ENCODE data around the gene TP53TG5.
A peak's percentile ranks its signal among the peaks of the same experiment; 100 is the strongest.
"Not testable (repeated sequence)": the region's sequence is repeated elsewhere in the genome, so short reads cannot be mapped to it uniquely, and the experiment has no call there.

The TP53TG5 gene

DNA sequence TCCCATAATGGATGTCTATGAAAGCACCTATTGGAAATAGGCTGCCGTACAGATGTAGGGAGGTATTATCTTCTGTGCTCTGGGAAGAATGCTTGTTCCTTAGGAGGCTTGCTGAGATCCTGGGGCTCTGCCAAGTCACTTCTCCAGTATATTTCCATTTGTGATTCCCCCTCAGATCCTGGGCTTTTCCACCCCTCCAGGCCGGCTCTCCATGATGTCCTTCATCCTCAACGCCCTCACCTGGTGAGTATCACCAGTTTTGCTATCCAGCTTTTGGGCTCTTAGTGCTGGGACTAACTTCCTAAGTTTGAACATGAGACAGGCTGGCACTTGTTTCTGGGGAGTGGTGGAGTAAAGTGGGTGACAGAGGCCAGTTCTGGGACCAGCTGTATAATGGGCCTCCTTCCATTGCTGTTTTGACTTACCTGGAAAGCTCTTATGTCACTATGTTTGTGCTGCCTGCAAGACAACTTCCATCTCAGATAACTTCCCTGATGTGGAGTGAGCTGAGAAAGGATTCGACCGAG is 12.6 kb downstream of the TP53TG5 start:
- Mint-ChIP-seq H3K27me3 (no peaks in the 10 kb centered on the region), H3K27ac (peak overlapping the region; percentile 79), H3K4me1 (ENCODE audit: low read depth) (peaks cover 59% of the 10 kb centered on the region)

GRCh38 chr20:45363611-45364492 is 14.3 kb downstream of the TP53TG5 start:
- DNase-seq: no peak
- no peaks in the 10 kb centered on the region for H3K9me3 Mint-ChIP-seq
- peaks cover 60% of the 10 kb centered on the region for H3K4me1 Mint-ChIP-seq (ENCODE audit: low read depth)
- H3K27me3 Mint-ChIP-seq: no peaks in the 10 kb centered on the region
- H3K27ac Mint-ChIP-seq: peak overlapping the region; percentile 100
- peaks cover 51% of the 10 kb centered on the region for H3K36me3 Mint-ChIP-seq (ENCODE audit: low read depth)
- peak overlapping the region; percentile 100 for H3K4me3 Mint-ChIP-seq

More for the DNA sequence above, 12.6 kb downstream of the TP53TG5 start:
- no peak for DNase-seq
- Mint-ChIP-seq H3K4me3 (no peak overlapping the region), H3K36me3 (ENCODE audit: low read depth) (peaks cover 56% of the 10 kb centered on the region), H3K9me3 (no peaks in the 10 kb centered on the region)

- Mint-ChIP-seq H3K4me1 (ENCODE audit: low read depth) (peaks cover 60% of the 10 kb centered on the region), H3K27me3 (no peaks in the 10 kb centered on the region), H3K27ac (peak within 1 kb of the TSS; percentile 100), H3K9me3 (no peaks in the 10 kb centered on the region), H3K4me3 (peak within 1 kb of the TSS; percentile 100), H3K36me3 (ENCODE audit: low read depth) (peaks cover 42% of the 10 kb centered on the region)
- peak; percentile 99 for DNase-seq
Measured at GRCh38 chr20:45362804-45363610, 15.1 kb downstream of the TP53TG5 start, which contains the start of gene SYS1. Gene SYS1, plus strand, starts transcription at chr20:45363156. Its CDS starts 376 bp downstream, at chr20:45363532.

DNA sequence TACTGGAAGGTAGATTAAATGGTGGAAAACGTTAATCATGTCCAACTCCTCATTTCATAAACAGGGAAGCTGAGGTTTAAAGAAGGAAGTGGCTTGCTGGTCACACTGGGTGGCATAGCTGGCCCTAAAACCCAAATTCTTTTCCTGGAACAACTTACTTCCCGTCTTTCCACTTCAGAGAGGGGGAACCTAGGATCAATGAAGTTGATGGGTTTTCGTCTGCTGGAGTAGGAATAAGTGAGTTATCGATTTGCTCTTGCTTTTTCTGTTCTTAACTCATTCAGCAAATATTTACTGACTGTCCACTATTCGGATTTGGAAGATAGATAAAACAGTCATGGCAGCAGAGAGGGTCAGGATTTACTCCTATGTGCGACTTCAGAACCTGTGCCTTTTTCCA is 16.3 kb downstream of the TP53TG5 start:
- Mint-ChIP-seq H3K4me3 (no peak overlapping the region), H3K27me3 (no peaks in the 10 kb centered on the region), H3K36me3 (ENCODE audit: low read depth) (peaks cover 30% of the 10 kb centered on the region), H3K9me3 (no peaks in the 10 kb centered on the region), H3K27ac (no peak overlapping the region), H3K4me1 (ENCODE audit: low read depth) (peaks cover 58% of the 10 kb centered on the region)
- no peak for DNase-seq

DNA sequence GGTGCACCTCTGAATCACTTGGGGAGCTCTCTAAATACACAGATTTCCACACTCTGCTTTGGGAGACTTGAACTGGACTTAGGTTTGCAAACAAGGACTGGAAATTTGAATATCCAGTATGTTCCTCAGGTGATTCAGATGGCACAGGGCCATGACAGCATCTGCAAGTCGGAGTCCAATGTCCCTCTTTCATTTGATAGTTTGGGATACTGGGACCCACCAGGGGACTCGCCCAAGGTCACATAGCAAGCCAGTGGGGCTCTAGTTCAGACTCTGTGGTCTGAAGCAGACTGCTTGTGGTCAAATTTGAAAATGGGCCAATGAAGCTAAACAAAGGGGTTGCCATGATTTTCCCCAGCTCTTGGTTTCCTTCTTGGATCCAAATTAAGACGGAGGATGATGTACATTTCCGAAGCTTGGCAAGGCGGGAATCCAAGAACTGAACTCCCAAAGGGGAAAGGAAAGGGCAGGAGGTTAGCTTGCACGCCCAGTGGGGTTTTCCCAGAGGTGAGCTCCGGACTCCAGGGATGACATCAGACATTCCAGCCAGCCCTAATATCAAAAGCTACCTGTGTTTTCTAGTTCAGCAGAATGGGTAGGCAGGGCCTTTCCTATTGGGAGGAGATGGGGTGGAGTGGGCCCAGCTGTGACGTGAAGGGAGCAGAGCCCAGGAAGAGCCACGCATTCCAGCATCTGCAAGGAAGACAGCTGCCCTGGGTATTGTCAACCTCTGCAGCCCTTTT is 18.5 kb downstream of the TP53TG5 start:
- H3K9me3 Mint-ChIP-seq: no peaks in the 10 kb centered on the region
- peaks cover 58% of the 10 kb centered on the region for H3K4me1 Mint-ChIP-seq (ENCODE audit: low read depth)
- DNase-seq: no peak
- no peak overlapping the region for H3K27ac Mint-ChIP-seq
- H3K27me3 Mint-ChIP-seq: no peaks in the 10 kb centered on the region
- H3K36me3 Mint-ChIP-seq (ENCODE audit: low read depth): peaks cover 11% of the 10 kb centered on the region
- no peak overlapping the region for H3K4me3 Mint-ChIP-seq

- H3K27ac Mint-ChIP-seq: no peak overlapping the region
- no peaks in the 10 kb centered on the region for H3K27me3 Mint-ChIP-seq
- H3K4me1 Mint-ChIP-seq (ENCODE audit: low read depth): peaks cover 61% of the 10 kb centered on the region
- H3K4me3 Mint-ChIP-seq: no peak overlapping the region
- peaks cover 9% of the 10 kb centered on the region for H3K36me3 Mint-ChIP-seq (ENCODE audit: low read depth)
- DNase-seq: no peak
- H3K9me3 Mint-ChIP-seq: no peaks in the 10 kb centered on the region
Measured at GRCh38 chr20:45359069-45359405, 19.1 kb downstream of the TP53TG5 start.

DNA sequence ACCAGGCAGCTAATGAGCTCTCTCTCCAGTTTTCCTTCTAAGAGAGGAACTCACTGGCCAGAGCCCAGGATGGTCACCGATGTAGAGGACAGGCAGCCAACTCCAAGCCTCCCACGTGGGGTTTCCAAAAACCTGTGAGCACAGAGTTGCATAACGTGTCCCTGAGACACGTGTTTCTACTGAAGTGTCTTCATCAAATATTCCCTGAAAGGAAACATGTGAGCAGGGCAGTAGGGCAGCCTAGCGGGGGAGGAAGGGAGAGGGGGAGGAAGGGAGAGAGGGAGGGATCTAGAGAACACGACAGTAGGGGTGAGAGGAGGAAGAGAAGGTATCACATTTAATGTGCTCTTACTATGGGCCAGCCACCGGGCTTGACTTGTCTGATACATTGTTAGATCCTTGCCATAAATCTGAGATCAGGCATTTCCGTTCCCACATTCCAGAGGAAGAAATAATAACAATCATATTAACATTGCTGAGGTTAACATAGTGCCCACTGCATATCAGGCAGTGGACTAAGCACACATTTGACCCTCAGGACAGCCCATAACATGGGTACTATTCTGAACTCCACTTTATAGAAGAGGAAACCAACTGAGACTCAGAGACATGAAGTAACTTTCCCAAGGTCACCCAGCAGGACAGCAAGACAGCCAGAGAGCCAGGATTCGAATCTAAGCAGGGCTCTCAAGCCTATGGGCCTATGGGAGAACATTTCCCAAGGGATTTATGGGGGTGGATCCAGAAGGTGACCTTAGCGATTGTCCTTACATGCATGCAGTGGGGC is 19.6 kb downstream of the TP53TG5 start:
- Mint-ChIP-seq H3K4me1 (ENCODE audit: low read depth) (peaks cover 63% of the 10 kb centered on the region), H3K9me3 (no peaks in the 10 kb centered on the region), H3K4me3 (no peak overlapping the region), H3K36me3 (ENCODE audit: low read depth) (peaks cover 4% of the 10 kb centered on the region), H3K27ac (peak overlapping the region; percentile 22), H3K27me3 (no peaks in the 10 kb centered on the region)
- DNase-seq: no peak

DNA sequence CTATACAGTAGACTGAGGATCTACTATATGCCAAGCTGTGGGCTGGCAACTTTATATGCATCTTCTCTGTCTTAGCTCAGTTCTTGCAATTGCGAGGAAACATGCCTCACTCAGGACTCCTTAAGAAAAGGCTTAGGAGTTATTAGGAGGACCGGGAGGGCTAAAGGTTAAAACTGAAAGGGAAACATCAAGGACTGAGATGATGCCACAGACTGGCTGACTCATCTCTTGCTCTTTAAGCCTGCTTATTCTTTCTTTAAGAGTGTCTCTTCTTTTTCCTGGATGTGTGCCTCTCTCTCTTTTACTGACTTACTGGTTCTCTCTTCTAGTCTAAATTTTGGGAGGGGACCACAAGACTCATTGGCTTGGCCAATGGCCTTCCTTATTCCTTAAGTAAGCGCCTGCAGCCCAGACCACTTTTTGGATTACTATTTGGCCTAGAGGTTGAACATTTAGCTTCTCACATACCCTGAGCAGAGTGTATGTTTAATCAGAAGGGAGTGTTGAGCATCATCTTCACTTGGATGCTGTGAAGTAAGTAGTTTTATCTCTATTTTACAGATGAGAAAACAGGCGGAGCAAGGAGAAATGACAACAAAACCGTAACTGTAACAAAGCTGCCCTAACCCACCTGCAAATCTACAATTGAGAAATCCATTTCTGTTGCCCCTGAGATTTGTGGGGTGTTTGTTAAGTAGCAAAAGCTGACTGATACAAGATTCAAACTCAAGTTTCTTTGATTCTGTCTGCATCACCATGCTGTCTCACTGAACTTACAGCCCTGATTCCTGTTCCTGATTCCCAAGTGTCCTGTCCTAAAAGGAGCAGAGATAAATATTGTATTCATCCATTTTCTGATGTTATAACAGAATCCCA is 22.7 kb downstream of the TP53TG5 start:
- H3K4me1 Mint-ChIP-seq (ENCODE audit: low read depth): peaks cover 57% of the 10 kb centered on the region
- H3K9me3 Mint-ChIP-seq: no peaks in the 10 kb centered on the region
- H3K27ac Mint-ChIP-seq: peak overlapping the region; percentile 93
- DNase-seq: no peak
- H3K4me3 Mint-ChIP-seq: peak overlapping the region; percentile 62
- H3K36me3 Mint-ChIP-seq (ENCODE audit: low read depth): no peaks in the 10 kb centered on the region
- no peaks in the 10 kb centered on the region for H3K27me3 Mint-ChIP-seq

DNA sequence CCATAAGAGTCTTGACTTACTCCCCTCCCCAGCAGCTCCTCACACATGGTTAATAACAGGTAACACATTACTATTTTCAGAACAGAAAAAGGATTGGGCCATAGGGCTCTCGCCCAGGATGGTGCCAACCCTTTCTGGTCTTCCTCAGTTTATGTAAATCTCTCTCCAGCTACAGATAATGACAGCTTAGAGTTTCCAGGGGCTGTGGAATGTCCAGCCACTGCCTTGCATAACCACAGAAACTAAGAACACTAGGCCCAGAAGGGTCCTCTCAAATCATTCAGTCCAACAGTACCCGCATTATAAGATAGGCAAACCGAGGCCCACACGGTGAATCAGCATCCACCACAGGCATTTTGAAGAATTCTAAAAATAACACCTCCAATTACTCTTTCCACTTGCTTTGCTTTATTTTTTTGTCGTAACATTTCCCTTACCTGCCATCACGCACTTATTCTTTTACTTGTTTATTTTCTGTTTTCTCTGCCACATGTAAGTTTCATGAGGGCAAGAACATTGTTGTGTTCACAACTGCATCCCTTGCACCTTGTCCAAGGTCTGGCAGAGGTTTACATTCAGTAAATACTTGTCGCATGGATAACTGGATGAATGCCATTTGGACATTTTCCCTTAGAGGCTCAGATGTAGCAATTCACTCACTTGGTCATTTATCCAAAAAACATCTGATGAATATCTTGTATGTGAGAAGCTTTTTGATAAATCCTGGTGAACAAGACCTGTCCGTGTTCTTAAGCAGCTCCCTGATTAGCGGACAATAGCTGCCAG is 23.5 kb downstream of the TP53TG5 start:
- H3K27ac Mint-ChIP-seq: peak overlapping the region; percentile 93
- H3K36me3 Mint-ChIP-seq (ENCODE audit: low read depth): no peaks in the 10 kb centered on the region
- peak overlapping the region; percentile 62 for H3K4me3 Mint-ChIP-seq
- no peak for DNase-seq
- peaks cover 64% of the 10 kb centered on the region for H3K4me1 Mint-ChIP-seq (ENCODE audit: low read depth)
- H3K27me3 Mint-ChIP-seq: no peaks in the 10 kb centered on the region
- H3K9me3 Mint-ChIP-seq: no peaks in the 10 kb centered on the region

GRCh38 chr20:45353746-45354145 is 24.4 kb downstream of the TP53TG5 start:
- Mint-ChIP-seq H3K27ac (peak overlapping the region; percentile 93), H3K4me3 (no peak overlapping the region), H3K9me3 (no peaks in the 10 kb centered on the region), H3K4me1 (ENCODE audit: low read depth) (peaks cover 60% of the 10 kb centered on the region), H3K36me3 (ENCODE audit: low read depth) (no peaks in the 10 kb centered on the region), H3K27me3 (no peaks in the 10 kb centered on the region)
- no peak for DNase-seq

- Mint-ChIP-seq H3K4me3 (no peak overlapping the region), H3K4me1 (ENCODE audit: low read depth) (peaks cover 54% of the 10 kb centered on the region)
Measured at GRCh38 chr20:45352729-45353128, 25.4 kb downstream of the TP53TG5 start.

GRCh38 chr20:45350795-45351194 is 27.3 kb downstream of the TP53TG5 start:
- not testable (repeated sequence) for H3K27me3 Mint-ChIP-seq, H3K27ac Mint-ChIP-seq, H3K4me3 Mint-ChIP-seq, DNase-seq, H3K9me3 Mint-ChIP-seq
- Mint-ChIP-seq H3K36me3 (ENCODE audit: low read depth) (peaks cover 17% of the 10 kb centered on the region), H3K4me1 (ENCODE audit: low read depth) (peaks cover 60% of the 10 kb centered on the region)

More at GRCh38 chr20:45352729-45353128, 25.4 kb downstream of the TP53TG5 start:
- peaks cover 1% of the 10 kb centered on the region for H3K36me3 Mint-ChIP-seq (ENCODE audit: low read depth)
- no peaks in the 10 kb centered on the region for H3K27me3 Mint-ChIP-seq
- H3K27ac Mint-ChIP-seq: no peak overlapping the region
- H3K9me3 Mint-ChIP-seq: no peaks in the 10 kb centered on the region
- DNase-seq: no peak
